C4-2B (cell line): ENCODE measurements around the gene PTPRD.

Source experiments
- ZFX ChIP-seq: fragments of 450-650 bp; IDR thresholded peaks from 2 replicates; pipeline ENCODE4 v1.6.1; 2017
- TF ChIP-seq, protein P1 (sequence below): fragments of 450-650 bp; conservative IDR thresholded peaks from 2 replicates; pipeline ENCODE4 v1.5.1; 2017; ENCODE audit warnings: mild to moderate bottlenecking

DNA sequence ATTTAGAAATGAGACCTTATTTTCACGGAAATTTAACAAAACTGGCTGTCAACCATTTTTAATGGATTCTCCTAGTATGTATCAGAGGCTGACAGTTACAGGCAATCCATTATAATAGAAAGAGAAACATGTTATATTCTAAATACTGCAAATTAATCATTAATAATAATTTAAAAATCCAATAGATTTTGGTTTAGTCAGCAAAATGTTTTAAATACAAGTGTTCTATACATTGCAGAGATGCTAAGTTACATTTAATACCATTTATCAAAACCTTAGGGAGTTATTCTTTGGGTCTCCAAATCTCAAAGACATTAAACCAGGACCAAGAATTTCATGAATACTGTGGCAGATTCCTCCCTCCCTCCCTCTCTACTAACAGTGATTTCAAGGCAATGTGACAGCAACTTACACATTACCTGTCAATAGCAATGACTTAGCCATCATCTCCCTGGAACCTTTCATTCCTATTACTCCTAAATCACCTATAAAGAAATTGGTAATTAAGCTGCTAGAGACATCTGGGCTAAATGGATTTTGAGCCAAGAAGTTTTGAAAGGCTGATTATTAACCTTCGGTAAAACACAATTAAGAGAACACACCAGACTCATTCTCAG, 2044.7 kb downstream of the PTPRD start:
- TF ChIP-seq, protein P1, sequence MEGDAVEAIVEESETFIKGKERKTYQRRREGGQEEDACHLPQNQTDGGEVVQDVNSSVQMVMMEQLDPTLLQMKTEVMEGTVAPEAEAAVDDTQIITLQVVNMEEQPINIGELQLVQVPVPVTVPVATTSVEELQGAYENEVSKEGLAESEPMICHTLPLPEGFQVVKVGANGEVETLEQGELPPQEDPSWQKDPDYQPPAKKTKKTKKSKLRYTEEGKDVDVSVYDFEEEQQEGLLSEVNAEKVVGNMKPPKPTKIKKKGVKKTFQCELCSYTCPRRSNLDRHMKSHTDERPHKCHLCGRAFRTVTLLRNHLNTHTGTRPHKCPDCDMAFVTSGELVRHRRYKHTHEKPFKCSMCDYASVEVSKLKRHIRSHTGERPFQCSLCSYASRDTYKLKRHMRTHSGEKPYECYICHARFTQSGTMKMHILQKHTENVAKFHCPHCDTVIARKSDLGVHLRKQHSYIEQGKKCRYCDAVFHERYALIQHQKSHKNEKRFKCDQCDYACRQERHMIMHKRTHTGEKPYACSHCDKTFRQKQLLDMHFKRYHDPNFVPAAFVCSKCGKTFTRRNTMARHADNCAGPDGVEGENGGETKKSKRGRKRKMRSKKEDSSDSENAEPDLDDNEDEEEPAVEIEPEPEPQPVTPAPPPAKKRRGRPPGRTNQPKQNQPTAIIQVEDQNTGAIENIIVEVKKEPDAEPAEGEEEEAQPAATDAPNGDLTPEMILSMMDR: no peak
- TF ChIP-seq ZFX: no peak
